Tibial nerve (tissue), 3 donors: ENCODE measurements around the gene FAM131B.

Experiments used
- EP300 ChIP-seq, 2 donors: sonication (generic); formaldehyde crosslinking; IDR thresholded peaks; one replicate each; pipeline ENCODE4 v1.6.1; 2017; ENCODE audit warnings: antibody characterized with exemption in 2 of 2, mild to moderate bottlenecking in 1 of 2
- POLR2A ChIP-seq, 2 donors: fragments of 450-650 bp; IDR thresholded peaks; one replicate each; pipeline ENCODE4 v1.6.1; 2017; ENCODE audit warnings: antibody characterized with exemption in 2 of 2, mild to moderate bottlenecking in 2 of 2, moderate library complexity in 2 of 2

DNA sequence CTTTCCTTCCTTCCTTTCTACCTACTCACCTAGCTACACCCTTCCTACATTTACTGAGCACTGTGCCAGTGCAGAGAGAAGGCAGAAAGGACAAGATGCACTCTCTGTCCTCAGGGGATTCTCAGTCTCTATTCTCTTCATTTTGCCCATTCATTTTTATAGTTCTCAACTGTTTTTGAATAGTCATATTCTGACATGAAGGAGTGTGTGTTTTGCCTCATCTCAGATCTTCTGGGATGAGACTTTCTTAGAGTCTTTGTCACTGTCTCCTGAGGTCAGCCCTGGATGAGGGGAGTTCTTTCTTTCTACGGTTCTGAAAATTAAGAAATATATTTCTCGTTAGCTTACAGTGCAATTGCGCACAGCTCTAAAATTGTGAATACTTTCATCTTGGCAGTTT is 25.3 kb downstream of the FAM131B start:
- TF ChIP-seq EP300 (IDR thresholded peaks at IDR 0.05) (no peak), POLR2A (IDR thresholded peaks at IDR 0.05) (no peak)
